A549 (cell line): ENCODE measurements around the gene TMEM156.

Source experiments
- CBX2 ChIP-seq: fragments of 200-600 bp; sonication (generic); IDR thresholded peaks from 2 replicates; pipeline ENCODE4 v1.6.1; 2016; ENCODE audit warnings: low read depth, mild to moderate bottlenecking, borderline replicate concordance
- CTCF ChIP-seq: fragments of >200 bp; sonication (Bioruptor Twin); formaldehyde crosslinking; IDR thresholded peaks from 3 replicates; pipeline ENCODE4 v1.5.1; 2016
- POLR2A ChIP-seq: IDR thresholded peaks from 2 replicates; pipeline ENCODE4 v1.6.1; 2012; ENCODE audit warnings: mild to moderate bottlenecking, low read length

- no peak for TF ChIP-seq CTCF
- no peak for TF ChIP-seq CBX2
- no peak for TF ChIP-seq POLR2A
Measured at GRCh38 chr4:38928568-38928967, 103.6 kb downstream of the TMEM156 start.
